OCI-LY7 (cell line): ENCODE measurements around the gene SKA3. TPM values are rescaled to one million over a fixed set of nuclear protein-coding genes. Genes with fewer than 3 reads are reported as not detected.

Source experiments
- BruUV-seq: library from RNA; stranded (reverse); fragments of 400-500 nt; replicated peaks from 2 replicates; lab custom pipeline; 2021; lab: Mats Ljungman, UMichigan
- CTCF ChIA-PET: fragments of 300-600 bp; sonication (Branson Sonifier 250); formaldehyde crosslinking; loops from one replicate; lab custom pipeline; 2022; ENCODE audit warnings: antibody characterized with exemption; ENCODE audit not compliant: unreplicated experiment; lab: Charles Lee
- POLR2A ChIA-PET: fragments of 300-600 bp; sonication (Branson Sonifier 250); formaldehyde crosslinking; loops from one replicate; lab custom pipeline; 2022; ENCODE audit warnings: antibody characterized with exemption; lab: Charles Lee
- DNase-seq: peaks from one replicate; pipeline ENCODE4 v3.0.0-alpha.2; 2015; ENCODE audit warnings: low spot score
- H2AFZ ChIP-seq: fragments of 200-600 bp; sonication (generic), shearing (Covaris generic); 2 replicates; pipeline ENCODE4 v1.6.1; 2014; ENCODE audit warnings: mild to moderate bottlenecking, antibody characterized with exemption, low read length, moderate library complexity
- H3K27ac ChIP-seq: fragments of 200-600 bp; sonication (generic); 2 replicates; pipeline ENCODE4 v1.5.1; 2014; ENCODE audit warnings: mixed run types, low read depth, mild to moderate bottlenecking, moderate library complexity, low read length, inconsistent platforms; ENCODE audit not compliant: poor library complexity, severe bottlenecking
- H3K36me3 ChIP-seq: fragments of 200-600 bp; sonication (generic); 2 replicates; pipeline ENCODE4 v1.6.1; 2014; ENCODE audit warnings: mild to moderate bottlenecking, antibody characterized with exemption, low read length, moderate library complexity, mixed read lengths; ENCODE audit not compliant: insufficient read depth
- H3K4me1 ChIP-seq: fragments of 200-600 bp; sonication (generic); 2 replicates; pipeline ENCODE4 v1.5.1; 2014; ENCODE audit warnings: mild to moderate bottlenecking, low read length; ENCODE audit not compliant: insufficient read depth, poor library complexity, severe bottlenecking
- H3K4me2 ChIP-seq: fragments of 200-600 bp; sonication (generic); 2 replicates; pipeline ENCODE4 v1.6.1; 2014; ENCODE audit warnings: mild to moderate bottlenecking, low read length
- H3K4me3 ChIP-seq: fragments of 200-600 bp; sonication (generic); 2 replicates; pipeline ENCODE4 v1.5.1; 2014; ENCODE audit warnings: mild to moderate bottlenecking, low read depth, low read length; ENCODE audit not compliant: poor library complexity, severe bottlenecking
- H3K79me2 ChIP-seq: fragments of 200-600 bp; sonication (generic); 2 replicates; pipeline ENCODE4 v1.6.1; 2016; ENCODE audit warnings: low read depth, mild to moderate bottlenecking, low read length, moderate library complexity, mixed read lengths; ENCODE audit not compliant: insufficient read depth
- H3K9me2 ChIP-seq: fragments of 200-600 bp; sonication (generic); 2 replicates; pipeline ENCODE4 v1.6.1; 2016; ENCODE audit warnings: mild to moderate bottlenecking, low read length, mixed read lengths; ENCODE audit not compliant: insufficient read depth
- H3K9me3 ChIP-seq: fragments of 200-600 bp; sonication (generic); 2 replicates; pipeline ENCODE4 v1.6.1; 2014; ENCODE audit warnings: mild to moderate bottlenecking, mixed run types, low read length, mixed read lengths
- H4K20me1 ChIP-seq: fragments of 200-600 bp; sonication (generic); 2 replicates; pipeline ENCODE4 v1.6.1; 2014; ENCODE audit warnings: mild to moderate bottlenecking, antibody characterized with exemption, low read length, moderate library complexity, mixed read lengths; ENCODE audit not compliant: insufficient read depth
- EZH2phosphoT487 ChIP-seq: fragments of 200-600 bp; sonication (generic); IDR thresholded peaks from 2 replicates; pipeline ENCODE4 v1.6.1; 2018; ENCODE audit warnings: low read depth, borderline replicate concordance, mild to moderate bottlenecking, mixed run types, antibody characterized with exemption, low read length, moderate library complexity, mixed read lengths
- intact Hi-C: fragments of 100-400 bp; cut with micrococcal nuclease; formaldehyde crosslinking; loops from one replicate; pipeline ENCODE4 v1.10.0; 2022; ENCODE audit not compliant: unreplicated experiment
- total RNA-seq, 2 experiments: library from RNA; depleted of rRNA in 1 of 2; stranded (reverse); fragments of >200 nt in 1 of 2; shearing (Covaris generic) in 1 of 2; gene quantifications; 2 replicates each; pipeline ENCODE4 v1.2.3, GENCODE V29; 2014 to 2022
- TF ChIP-seq, protein P1 (sequence below): fragments of 200-600 bp; sonication (generic); conservative IDR thresholded peaks from 2 replicates; pipeline ENCODE4 v1.5.1; 2014; ENCODE audit warnings: mild to moderate bottlenecking, antibody characterized with exemption, low read length, moderate library complexity, mixed read lengths

Gene SKA3
- total RNA-seq, 2 experiments from 2014 or later: 34.4 to 42.4 TPM

DNA sequence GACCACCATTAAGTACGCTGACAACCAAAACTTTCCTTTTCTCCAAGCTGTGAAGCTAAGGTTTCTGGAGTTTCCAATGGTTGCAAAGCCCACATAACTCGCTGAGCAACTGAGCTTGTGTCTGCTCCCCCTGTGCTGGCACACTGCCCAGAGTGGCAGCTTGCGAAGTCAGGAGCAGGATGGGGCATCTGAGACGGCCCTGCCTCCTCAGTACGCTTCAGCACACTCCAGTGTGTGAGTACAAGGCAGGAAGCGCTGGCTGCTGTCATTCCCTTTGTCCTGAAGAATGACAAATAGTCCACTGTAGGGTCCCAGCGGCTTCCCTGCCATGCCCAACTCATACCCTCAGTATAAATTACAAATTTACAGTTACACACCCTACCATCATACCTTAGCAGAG lies 51.5 kb downstream of the SKA3 start:
- POLR2A ChIA-PET: interaction anchor here (0.6 kb wide), 1 partner anchor 457 kb away, joined by 3 read pairs; no protein-coding TSS in a partner anchor
- no TSS peak for BruUV-seq
- CTCF ChIA-PET: no interaction called here

DNA sequence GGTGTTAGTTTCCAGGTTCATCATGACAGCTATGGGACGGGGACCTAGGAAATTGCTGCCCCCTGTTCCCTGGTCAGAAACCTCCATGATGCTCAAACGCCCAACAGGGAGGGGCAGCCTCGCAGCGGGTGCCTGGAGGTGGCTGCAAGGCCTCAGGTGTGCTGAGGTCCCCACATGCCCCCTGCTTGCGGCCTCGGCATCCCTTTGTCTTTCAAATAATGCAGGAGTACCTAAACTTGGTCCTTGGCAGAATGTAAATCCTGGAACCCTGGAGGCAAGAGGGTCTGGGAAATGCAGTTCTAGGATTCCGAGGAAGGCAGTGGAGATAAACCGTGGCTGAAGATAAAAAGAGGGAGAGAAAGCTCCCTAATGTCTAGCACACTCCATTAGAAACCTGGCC lies 52.4 kb downstream of the SKA3 start:
- Histone ChIP-seq H3K9me2 (no peaks in the 10 kb centered on the region), H3K4me2 (no peak overlapping the region), H3K79me2 (no peaks in the 10 kb centered on the region), H3K27ac (no peak overlapping the region), H4K20me1 (no peaks in the 10 kb centered on the region), H3K4me3 (no peak overlapping the region), H3K4me1 (no peaks in the 10 kb centered on the region), H3K9me3 (no peaks in the 10 kb centered on the region), H2AFZ (no peak overlapping the region), H3K36me3 (no peaks in the 10 kb centered on the region)
- no TSS peak for BruUV-seq
- no peak for TF ChIP-seq EZH2phosphoT487
- TF ChIP-seq, protein P1, sequence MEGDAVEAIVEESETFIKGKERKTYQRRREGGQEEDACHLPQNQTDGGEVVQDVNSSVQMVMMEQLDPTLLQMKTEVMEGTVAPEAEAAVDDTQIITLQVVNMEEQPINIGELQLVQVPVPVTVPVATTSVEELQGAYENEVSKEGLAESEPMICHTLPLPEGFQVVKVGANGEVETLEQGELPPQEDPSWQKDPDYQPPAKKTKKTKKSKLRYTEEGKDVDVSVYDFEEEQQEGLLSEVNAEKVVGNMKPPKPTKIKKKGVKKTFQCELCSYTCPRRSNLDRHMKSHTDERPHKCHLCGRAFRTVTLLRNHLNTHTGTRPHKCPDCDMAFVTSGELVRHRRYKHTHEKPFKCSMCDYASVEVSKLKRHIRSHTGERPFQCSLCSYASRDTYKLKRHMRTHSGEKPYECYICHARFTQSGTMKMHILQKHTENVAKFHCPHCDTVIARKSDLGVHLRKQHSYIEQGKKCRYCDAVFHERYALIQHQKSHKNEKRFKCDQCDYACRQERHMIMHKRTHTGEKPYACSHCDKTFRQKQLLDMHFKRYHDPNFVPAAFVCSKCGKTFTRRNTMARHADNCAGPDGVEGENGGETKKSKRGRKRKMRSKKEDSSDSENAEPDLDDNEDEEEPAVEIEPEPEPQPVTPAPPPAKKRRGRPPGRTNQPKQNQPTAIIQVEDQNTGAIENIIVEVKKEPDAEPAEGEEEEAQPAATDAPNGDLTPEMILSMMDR: no peak
- intact Hi-C loops: no loop called here
- POLR2A ChIA-PET: interaction anchor here (0.6 kb wide), 2 partner anchors 131 to 458 kb away, joined by 3 read pairs; no protein-coding TSS in a partner anchor
- no peak for DNase-seq
- CTCF ChIA-PET: no interaction called here

More for the DNA sequence above, 51.5 kb downstream of the SKA3 start:
- Histone ChIP-seq H3K36me3 (no peaks in the 10 kb centered on the region), H4K20me1 (no peaks in the 10 kb centered on the region), H3K4me2 (no peak overlapping the region), H3K4me3 (no peak overlapping the region), H2AFZ (no peak overlapping the region), H3K9me2 (no peaks in the 10 kb centered on the region), H3K79me2 (no peaks in the 10 kb centered on the region), H3K9me3 (no peaks in the 10 kb centered on the region), H3K4me1 (no peaks in the 10 kb centered on the region), H3K27ac (no peak overlapping the region)
- DNase-seq: no peak
- intact Hi-C loops: no loop called here
- TF ChIP-seq, protein P1: no peak
- no peak for TF ChIP-seq EZH2phosphoT487

DNA sequence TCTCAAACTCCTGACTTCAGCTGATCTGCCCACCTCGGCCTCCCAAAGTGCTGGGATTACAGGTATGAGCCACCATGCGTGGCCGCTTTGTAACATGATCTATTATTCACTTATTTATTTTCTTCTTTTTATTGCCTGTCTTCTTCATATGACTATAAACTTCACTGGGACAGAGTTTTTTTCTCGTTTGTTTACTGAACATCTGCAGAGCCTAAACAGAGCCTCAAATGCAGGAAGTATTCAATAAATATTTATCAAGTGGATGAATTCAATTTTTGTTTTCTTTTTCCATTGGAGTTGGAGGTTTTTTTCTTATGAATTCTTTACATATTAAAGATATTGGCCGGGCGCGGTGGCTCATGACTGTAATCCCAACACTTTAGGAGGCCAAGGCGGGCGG lies 54.7 kb downstream of the SKA3 start:
- Histone ChIP-seq H3K27ac (no peak overlapping the region), H3K9me3 (no peaks in the 10 kb centered on the region), H3K4me3 (no peak overlapping the region), H3K4me2 (no peak overlapping the region), H3K4me1 (no peaks in the 10 kb centered on the region), H2AFZ (no peak overlapping the region), H3K79me2 (no peaks in the 10 kb centered on the region), H4K20me1 (no peaks in the 10 kb centered on the region), H3K36me3 (no peaks in the 10 kb centered on the region), H3K9me2 (no peaks in the 10 kb centered on the region)
- ChIA-PET CTCF (no interaction called here), POLR2A (interaction anchor here (0.6 kb wide), 1 partner anchor 271 kb away, joined by 3 read pairs; no protein-coding TSS in a partner anchor)
- DNase-seq: no peak
- intact Hi-C loops: no loop called here
- BruUV-seq: no TSS peak
- TF ChIP-seq, protein P1: no peak
- TF ChIP-seq EZH2phosphoT487: no peak
